ENCODE data around the gene FILIP1L.

DNA sequence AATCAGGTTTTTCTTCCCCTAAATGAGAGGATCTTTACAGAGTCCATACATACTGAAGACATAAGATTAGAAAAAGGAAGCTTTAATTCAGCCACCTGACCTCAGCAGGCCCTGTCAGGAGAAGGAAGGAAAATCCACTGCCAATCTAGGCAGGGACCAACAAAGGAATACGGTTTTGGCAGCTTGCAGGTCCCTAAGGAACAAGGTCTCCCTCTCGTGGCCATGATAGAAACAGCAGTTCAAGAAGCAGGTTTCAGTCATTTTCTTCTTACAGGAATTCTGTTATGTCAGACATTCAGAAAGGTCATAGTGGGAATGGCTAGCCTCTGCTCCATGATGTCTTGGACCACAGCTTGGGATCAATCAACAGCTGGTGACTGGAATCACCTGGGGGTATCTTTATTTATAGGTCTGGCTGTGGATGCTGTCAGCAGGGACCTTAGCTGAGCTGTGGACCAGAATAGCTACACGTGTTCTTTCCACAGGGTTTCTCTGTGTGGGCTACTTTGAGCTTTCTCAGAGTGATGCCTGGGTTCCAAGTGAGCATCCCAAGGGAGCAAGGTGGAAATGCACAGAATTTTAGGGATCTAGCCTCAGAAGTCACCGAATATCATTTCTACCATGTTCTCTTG lies 306.0 kb downstream of the FILIP1L start:
- TF ChIP-seq, protein P1, sequence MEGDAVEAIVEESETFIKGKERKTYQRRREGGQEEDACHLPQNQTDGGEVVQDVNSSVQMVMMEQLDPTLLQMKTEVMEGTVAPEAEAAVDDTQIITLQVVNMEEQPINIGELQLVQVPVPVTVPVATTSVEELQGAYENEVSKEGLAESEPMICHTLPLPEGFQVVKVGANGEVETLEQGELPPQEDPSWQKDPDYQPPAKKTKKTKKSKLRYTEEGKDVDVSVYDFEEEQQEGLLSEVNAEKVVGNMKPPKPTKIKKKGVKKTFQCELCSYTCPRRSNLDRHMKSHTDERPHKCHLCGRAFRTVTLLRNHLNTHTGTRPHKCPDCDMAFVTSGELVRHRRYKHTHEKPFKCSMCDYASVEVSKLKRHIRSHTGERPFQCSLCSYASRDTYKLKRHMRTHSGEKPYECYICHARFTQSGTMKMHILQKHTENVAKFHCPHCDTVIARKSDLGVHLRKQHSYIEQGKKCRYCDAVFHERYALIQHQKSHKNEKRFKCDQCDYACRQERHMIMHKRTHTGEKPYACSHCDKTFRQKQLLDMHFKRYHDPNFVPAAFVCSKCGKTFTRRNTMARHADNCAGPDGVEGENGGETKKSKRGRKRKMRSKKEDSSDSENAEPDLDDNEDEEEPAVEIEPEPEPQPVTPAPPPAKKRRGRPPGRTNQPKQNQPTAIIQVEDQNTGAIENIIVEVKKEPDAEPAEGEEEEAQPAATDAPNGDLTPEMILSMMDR (IDR thresholded peaks at IDR 0.05): peak; percentile 63 to 85 (median 68)
- TF ChIP-seq POLR2A (IDR thresholded peaks at IDR 0.05): no peak

All from thyroid gland (tissue), 4 donors.